SK-N-SH treated with all-trans-retinoic acid at 6 μM for 48 hours (cell line): Measurements from ENCODE around the gene IRAK4.

Source experiments
- BACH2 ChIP-seq: fragments of 250-450 bp; sonication (Bioruptor Pico); IDR thresholded peaks from 2 replicates; pipeline ENCODE4 v1.9.0; 2021; ENCODE audit warnings: mild to moderate bottlenecking, borderline replicate concordance
- PATZ1 ChIP-seq: fragments of 250-450 bp; sonication (Bioruptor Pico); IDR thresholded peaks from 2 replicates; pipeline ENCODE4 v1.8.0; 2020; ENCODE audit warnings: mild to moderate bottlenecking, moderate library complexity, borderline replicate concordance
- RARB ChIP-seq: fragments of 250-450 bp; sonication (Bioruptor Pico); IDR thresholded peaks from 2 replicates; pipeline ENCODE4 v1.8.0; 2021; ENCODE audit warnings: mild to moderate bottlenecking, moderate library complexity
- TSHZ2 ChIP-seq: fragments of 250-450 bp; sonication (Bioruptor Pico); IDR thresholded peaks from 2 replicates; pipeline ENCODE4 v1.5.0; 2020; ENCODE audit warnings: mild to moderate bottlenecking, moderate library complexity

- no peak for TF ChIP-seq PATZ1 (CRISPR knock-in tag)
- TF ChIP-seq TSHZ2 (CRISPR knock-in tag), result no peak
- no peak for TF ChIP-seq BACH2 (CRISPR knock-in tag)
- TF ChIP-seq RARB (CRISPR knock-in tag), result no peak
These were observed 2.7 kb downstream of the IRAK4 start for GRCh38 chr12:43761500-43761899.
